ENCODE measurements around the gene ARID4B.
A peak's percentile ranks its signal among the peaks of the same experiment; 100 is the strongest.

ARID4B gene

GRCh38 chr1:235127732-235128455, 200.1 kb downstream of the ARID4B start:
- Histone ChIP-seq H3K4me3 (ENCODE audit: low read length, poor library complexity, severe bottlenecking) (peak overlapping the region; percentile 97), H3K9me2 (replicated peaks; ENCODE audit: low read depth, low read length) (no peaks in the 10 kb centered on the region), H3K27me3 (ENCODE audit: insufficient read depth, low read length, poor library complexity, severe bottlenecking) (no peaks in the 10 kb centered on the region), H3K36me3 (ENCODE audit: insufficient read depth, low read length) (peaks cover 21% of the 10 kb centered on the region), H3K4me2 (ENCODE audit: low read depth, low read length, poor library complexity, severe bottlenecking) (peak overlapping the region; percentile 97), H4K20me1 (ENCODE audit: insufficient read depth, low read length, poor library complexity, severe bottlenecking) (peaks cover 53% of the 10 kb centered on the region), H3K79me2 (ENCODE audit: insufficient read depth, low read length) (peaks cover 58% of the 10 kb centered on the region), H2AFZ (ENCODE audit: low read length) (peak overlapping the region; percentile 76), H3K9ac (ENCODE audit: low read depth, low read length, poor library complexity, severe bottlenecking) (peak overlapping the region; percentile 96), H3F3A (ENCODE audit: low read depth) (no peaks in the 10 kb centered on the region; the same call in 1 of the 2 replicates), H3K9me3 (ENCODE audit: insufficient read depth, low read depth, low read length) (no peaks in the 10 kb centered on the region), H3K4me1 (ENCODE audit: insufficient read depth, low read length, poor library complexity, severe bottlenecking) (peaks cover 33% of the 10 kb centered on the region)
- no peak for TF ChIP-seq CTCF (conservative IDR thresholded peaks at IDR 0.05; ENCODE audit: low read length)
- no peak for TF ChIP-seq EZH2phosphoT487 (IDR thresholded peaks at IDR 0.05; ENCODE audit: borderline replicate concordance)

GRCh38 chr1:235127203-235127602, 200.8 kb downstream of the ARID4B start:
- no peak overlapping the region for H2AFZ ChIP-seq (ENCODE audit: low read length)
- no peaks in the 10 kb centered on the region for H3K9me2 ChIP-seq (replicated peaks; ENCODE audit: low read depth, low read length)
- H4K20me1 ChIP-seq (ENCODE audit: insufficient read depth, low read length, poor library complexity, severe bottlenecking), result peaks cover 60% of the 10 kb centered on the region
- TF ChIP-seq EZH2phosphoT487 (IDR thresholded peaks at IDR 0.05; ENCODE audit: borderline replicate concordance) (no peak), CTCF (conservative IDR thresholded peaks at IDR 0.05; ENCODE audit: low read length) (no peak)
- H3K9me3 ChIP-seq (ENCODE audit: insufficient read depth, low read depth, low read length), result no peaks in the 10 kb centered on the region
- no peaks in the 10 kb centered on the region; the same call in 1 of the 2 replicates for H3F3A ChIP-seq (ENCODE audit: low read depth)
- H3K27me3 ChIP-seq (ENCODE audit: insufficient read depth, low read length, poor library complexity, severe bottlenecking), result no peaks in the 10 kb centered on the region
- peak overlapping the region; percentile 97 for H3K4me2 ChIP-seq (ENCODE audit: low read depth, low read length, poor library complexity, severe bottlenecking)
- peaks cover 15% of the 10 kb centered on the region for H3K36me3 ChIP-seq (ENCODE audit: insufficient read depth, low read length)
- peaks cover 40% of the 10 kb centered on the region for H3K4me1 ChIP-seq (ENCODE audit: insufficient read depth, low read length, poor library complexity, severe bottlenecking)
- H3K4me3 ChIP-seq (ENCODE audit: low read length, poor library complexity, severe bottlenecking), result peak overlapping the region; percentile 97
- peak overlapping the region; percentile 96 for H3K9ac ChIP-seq (ENCODE audit: low read depth, low read length, poor library complexity, severe bottlenecking)
- peaks cover 65% of the 10 kb centered on the region for H3K79me2 ChIP-seq (ENCODE audit: insufficient read depth, low read length)

GRCh38 chr1:235124665-235125064, 203.3 kb downstream of the ARID4B start:
- Histone ChIP-seq H3K4me1 (ENCODE audit: insufficient read depth, low read length, poor library complexity, severe bottlenecking) (peaks cover 48% of the 10 kb centered on the region), H3F3A (ENCODE audit: low read depth) (no peaks in the 10 kb centered on the region; the same call in 1 of the 2 replicates), H3K79me2 (ENCODE audit: insufficient read depth, low read length) (peaks cover 90% of the 10 kb centered on the region), H3K4me2 (ENCODE audit: low read depth, low read length, poor library complexity, severe bottlenecking) (peak overlapping the region; percentile 97), H3K27me3 (ENCODE audit: insufficient read depth, low read length, poor library complexity, severe bottlenecking) (no peaks in the 10 kb centered on the region), H4K20me1 (ENCODE audit: insufficient read depth, low read length, poor library complexity, severe bottlenecking) (peaks cover 81% of the 10 kb centered on the region), H3K9me2 (replicated peaks; ENCODE audit: low read depth, low read length) (no peaks in the 10 kb centered on the region), H3K9ac (ENCODE audit: low read depth, low read length, poor library complexity, severe bottlenecking) (peak overlapping the region; percentile 56), H3K9me3 (ENCODE audit: insufficient read depth, low read depth, low read length) (no peaks in the 10 kb centered on the region), H2AFZ (ENCODE audit: low read length) (no peak overlapping the region), H3K36me3 (ENCODE audit: insufficient read depth, low read length) (peaks cover 25% of the 10 kb centered on the region), H3K4me3 (ENCODE audit: low read length, poor library complexity, severe bottlenecking) (peak overlapping the region; percentile 97)
- TF ChIP-seq CTCF (conservative IDR thresholded peaks at IDR 0.05; ENCODE audit: low read length), result no peak
- no peak for TF ChIP-seq EZH2phosphoT487 (IDR thresholded peaks at IDR 0.05; ENCODE audit: borderline replicate concordance)

All from Loucy (cell line).